HG02981 (cell line): Measurements from ENCODE around the gene LAMC2.
A peak's percentile ranks its signal among the peaks of the same experiment; 100 is the strongest.

Source experiments
- ATAC-seq: cut with Tn5 transposase; IDR thresholded peaks from one replicate; pipeline ENCODE4 v1.9.1; 2021; ENCODE audit warnings: mild to moderate bottlenecking, moderate library complexity; ENCODE audit not compliant: unreplicated experiment

The LAMC2 gene

GRCh38 chr1:183167676-183168075, 18.4 kb upstream of the LAMC2 start:
- no peak for ATAC-seq

DNA sequence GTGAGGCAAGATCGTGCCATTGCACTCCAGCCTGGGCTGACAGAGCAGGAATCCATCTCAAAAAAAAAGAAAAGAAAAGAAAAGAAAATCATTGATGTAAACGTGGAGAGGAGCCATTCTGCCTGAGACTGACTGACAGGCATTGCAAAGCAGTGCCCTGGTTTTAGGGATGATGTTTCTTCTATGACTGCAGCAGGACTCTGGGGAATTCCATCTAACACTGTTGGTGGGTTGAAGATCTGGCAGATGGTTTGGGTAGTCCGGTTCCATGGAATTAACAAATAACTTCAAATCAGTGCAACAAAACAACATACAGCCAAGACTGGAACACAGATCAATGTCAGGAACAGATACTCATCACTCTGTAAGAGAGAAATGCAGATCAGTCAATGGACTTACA, 17.8 kb upstream of the LAMC2 start:
- ATAC-seq = no peak

- ATAC-seq = no peak
Measured at GRCh38 chr1:183173828-183174227, 12.2 kb upstream of the LAMC2 start.

DNA sequence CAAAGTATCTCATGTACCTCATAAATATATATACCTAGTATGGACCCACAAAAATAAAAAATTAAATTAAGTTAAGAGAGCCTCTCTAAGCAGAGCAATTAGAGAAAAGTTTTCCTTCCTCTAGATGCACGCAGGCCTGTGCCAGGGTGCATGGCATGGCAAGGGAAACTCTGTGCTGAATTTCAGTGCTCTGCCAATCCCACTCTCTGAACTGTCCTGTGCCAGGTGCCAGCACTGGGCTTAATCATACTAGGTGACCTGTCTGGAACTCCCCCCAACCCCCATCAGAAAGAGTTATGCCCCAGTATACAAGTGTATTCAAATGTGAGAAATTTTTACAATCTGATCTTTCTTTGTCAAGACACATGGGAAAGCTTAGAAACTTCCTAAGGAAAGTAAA, 10.4 kb upstream of the LAMC2 start:
- ATAC-seq = no peak

DNA sequence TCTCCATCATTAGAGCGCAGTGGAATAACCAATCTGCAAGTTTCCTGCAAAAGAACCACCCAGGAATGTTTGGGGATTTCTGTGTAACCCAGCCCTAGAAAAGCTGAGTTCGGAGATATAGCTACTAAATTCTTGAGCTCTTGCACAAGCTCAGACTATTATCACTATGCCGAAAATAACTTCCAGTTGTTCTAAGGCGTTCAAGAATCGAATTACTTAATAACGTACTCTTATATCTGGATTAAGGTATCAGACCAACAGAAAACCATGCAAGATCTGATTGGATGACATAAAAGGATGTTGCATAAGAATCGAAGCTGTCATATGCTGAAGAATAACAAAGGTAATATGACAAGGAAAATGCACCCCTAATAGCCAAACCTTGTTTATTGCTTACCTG, 7.5 kb upstream of the LAMC2 start:
- no peak for ATAC-seq

- no peak for ATAC-seq
Measured at GRCh38 chr1:183179033-183179432, 7.0 kb upstream of the LAMC2 start.

DNA sequence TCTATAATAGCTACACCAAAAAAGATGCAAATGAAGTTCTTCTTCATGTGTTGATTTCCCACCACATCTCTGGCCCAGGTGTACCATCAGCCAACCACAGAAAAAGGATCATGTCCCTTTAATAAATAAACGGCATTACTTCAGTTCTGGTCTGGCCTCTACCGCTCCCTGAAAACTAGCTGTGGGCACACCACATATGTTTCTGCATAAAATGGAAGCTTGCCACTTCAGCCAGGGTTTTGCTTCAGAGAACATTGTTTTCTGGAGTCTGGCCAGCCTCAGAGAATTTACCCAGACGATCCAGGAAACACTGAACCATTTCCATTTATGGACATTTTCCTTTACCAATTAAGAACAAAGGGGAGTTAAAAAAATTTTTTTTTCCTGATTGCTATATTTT, 5.8 kb upstream of the LAMC2 start:
- peak; percentile 56 for ATAC-seq

DNA sequence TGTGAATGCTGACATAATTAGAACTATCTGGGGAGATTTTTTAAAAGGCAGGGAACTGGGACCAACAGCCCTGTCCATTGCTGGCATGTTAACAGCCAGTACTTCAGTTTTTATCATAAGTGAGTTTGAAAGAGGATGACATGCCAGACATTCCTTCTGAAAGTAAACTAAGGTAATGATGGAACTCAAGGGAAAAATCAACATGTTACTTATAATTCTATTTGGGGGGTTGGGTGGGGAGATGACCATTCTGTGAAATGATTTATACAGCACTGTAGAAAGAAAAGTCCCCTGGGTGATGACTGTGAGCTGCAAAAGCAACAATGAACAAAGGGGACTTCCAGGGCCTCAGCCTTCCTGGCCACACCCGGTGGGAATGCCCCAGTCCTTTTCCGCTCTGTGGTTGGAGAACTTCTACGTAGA, 5.4 kb upstream of the LAMC2 start:
- ATAC-seq = peak; percentile 56

DNA sequence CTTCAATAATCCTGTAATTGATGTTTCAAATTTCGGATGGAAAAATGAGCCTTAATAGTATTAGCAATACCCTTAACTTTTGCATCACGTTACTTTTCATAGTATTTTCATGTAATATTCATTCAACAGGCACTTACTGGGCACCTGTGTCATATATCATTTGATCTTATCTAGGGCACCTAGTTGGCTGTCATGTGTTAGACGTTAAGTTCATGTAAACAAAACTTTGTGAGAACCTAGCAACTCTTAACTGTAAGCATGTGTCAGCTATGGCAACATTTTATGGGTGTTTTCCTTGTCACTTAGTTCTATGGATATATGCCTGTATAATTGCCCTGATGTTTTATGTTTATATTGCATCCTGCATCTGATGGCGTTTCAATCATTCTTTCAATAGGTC, 777 bp downstream of the LAMC2 start:
- no peak for ATAC-seq

- ATAC-seq = no peak
Measured at GRCh38 chr1:183188240-183188639, 2.2 kb downstream of the LAMC2 start.

GRCh38 chr1:183191833-183192232, 5.8 kb downstream of the LAMC2 start:
- no peak for ATAC-seq

DNA sequence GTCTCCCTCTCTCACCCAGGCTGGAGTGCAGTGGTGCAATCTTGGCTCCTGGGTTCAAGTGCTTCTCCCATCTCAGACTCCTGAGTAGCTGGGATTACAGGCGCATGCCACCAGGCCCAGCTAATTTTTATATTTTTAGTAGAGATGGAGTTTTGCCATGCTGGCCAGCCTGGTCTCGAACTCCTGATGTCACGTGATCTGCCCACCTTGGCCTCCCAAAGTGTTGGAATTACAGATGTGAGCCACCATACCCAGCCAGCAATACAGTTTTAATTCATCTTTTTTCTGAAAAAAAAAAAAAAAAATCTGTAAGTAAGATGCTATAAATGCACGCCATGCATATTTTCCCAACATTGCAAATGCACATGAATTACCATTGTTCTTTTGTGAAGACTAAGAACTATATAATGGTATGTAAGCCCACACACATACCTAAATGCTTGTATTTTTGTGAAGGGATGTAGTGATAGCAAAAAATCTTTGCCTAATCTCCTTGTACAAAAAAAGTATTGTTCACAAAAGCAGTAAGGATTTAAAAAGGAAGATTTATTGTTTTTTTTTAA, 8.0 kb downstream of the LAMC2 start:
- no peak for ATAC-seq

- ATAC-seq = peak; percentile 96
Measured at GRCh38 chr1:183194527-183195141, 8.6 kb downstream of the LAMC2 start.

GRCh38 chr1:183195142-183195574, 9.1 kb downstream of the LAMC2 start:
- ATAC-seq = peak; percentile 35

DNA sequence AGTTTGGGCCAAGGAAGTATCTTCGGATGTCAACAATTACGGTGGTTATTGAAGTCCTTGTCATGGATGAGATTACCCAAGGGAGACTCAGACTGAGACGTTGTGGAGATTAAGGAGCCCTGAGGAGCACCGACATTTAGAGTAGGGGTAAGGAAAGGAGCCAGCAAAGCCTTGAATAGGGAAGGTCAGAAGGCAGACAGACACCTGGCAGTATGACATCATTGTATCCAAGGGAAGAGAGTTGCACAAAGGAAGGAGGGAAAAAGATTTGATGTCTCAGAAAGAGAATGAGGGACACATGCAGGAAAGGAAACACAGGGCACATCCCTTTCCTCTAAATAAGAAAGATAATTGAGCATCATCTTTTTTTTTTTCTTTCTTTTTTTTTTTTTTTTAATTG, 11.7 kb downstream of the LAMC2 start:
- ATAC-seq = no peak

DNA sequence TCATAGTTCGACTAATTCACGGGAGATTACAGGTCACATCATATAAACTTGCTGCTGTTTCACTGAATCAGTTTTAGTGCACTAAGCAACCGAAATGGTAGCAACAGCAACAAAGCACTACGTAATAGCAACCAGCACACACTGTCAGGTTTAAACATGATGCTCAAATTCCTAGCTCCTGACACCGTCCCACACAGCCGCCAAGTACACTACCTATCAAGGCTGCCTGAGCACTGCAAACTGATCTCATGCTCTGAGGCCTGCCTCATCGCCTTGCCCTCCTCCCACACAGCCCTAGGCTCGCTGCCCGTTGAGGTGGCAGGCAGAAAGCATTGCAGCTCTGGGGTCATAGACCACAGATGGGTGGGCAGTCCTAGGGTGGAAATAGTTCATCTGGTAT, 12.4 kb downstream of the LAMC2 start:
- ATAC-seq = no peak

DNA sequence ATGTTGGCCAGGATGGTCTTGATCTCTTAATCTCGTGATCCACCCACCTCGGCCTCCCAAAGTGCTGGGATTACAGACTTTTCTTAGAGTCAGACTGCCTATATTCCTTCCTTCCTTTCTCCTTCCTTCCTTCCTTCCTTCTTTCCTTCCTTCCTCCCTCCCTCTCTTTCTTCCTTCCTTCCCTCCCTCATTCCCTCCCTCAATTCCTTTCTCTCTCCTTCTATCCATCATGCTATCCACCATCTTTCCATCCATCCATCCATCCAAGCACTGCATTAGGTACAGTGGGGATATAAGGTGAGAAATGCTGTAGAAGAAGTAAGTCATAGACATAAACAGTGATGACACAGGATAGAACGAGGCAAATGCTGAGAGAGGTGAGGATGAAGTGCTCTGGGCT, 13.2 kb downstream of the LAMC2 start:
- ATAC-seq = no peak

- no peak for ATAC-seq
Measured at GRCh38 chr1:183200451-183200850, 14.4 kb downstream of the LAMC2 start.

DNA sequence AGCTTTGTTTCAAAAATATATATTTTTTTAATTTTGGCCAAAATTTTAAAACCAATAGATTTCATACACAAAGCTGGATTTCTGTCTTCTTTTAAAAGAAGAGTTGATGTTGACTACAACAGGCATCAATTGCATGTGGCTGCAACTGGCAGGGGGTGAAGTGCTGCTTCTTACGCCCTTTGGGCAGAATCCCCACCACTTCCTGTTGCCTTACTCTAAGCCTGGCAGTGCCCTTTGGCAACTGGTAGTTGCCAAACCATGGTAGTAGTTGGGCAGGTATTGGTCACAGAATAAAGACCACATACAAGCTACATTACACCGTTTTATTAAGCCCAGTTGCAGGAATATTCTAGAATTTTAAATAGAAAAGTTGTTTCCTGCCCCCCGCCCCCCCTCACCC, 17.0 kb downstream of the LAMC2 start:
- ATAC-seq = no peak

- ATAC-seq = no peak
Measured at GRCh38 chr1:183205196-183205781, 19.2 kb downstream of the LAMC2 start.

DNA sequence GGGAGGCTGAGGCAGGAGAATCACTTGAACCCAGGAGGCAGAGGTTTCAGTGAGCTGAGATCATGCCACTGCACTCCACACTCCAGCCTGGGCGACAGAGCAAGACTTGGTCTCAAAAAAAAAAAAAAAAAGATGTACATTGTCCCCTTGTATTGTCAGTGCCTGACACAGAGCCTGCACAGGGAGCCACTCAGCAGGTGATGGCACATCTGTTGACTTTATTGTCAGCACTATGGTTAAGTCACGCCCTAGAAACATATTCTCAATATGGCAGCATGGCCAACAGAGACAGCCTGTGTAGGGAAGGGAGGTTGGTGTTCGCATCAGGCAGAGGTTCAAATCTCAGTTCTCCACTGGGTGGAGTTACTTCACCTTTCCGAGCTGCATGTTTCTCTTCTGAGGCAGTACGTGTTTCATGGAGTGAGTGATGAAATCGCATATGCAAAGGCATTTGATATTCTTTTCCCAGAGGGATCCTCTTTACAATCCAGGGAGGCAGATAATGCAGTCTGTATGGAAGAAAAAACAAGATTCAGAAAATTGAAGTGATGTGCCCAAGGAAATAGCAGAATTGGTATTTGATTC, 20.6 kb downstream of the LAMC2 start:
- ATAC-seq = no peak

DNA sequence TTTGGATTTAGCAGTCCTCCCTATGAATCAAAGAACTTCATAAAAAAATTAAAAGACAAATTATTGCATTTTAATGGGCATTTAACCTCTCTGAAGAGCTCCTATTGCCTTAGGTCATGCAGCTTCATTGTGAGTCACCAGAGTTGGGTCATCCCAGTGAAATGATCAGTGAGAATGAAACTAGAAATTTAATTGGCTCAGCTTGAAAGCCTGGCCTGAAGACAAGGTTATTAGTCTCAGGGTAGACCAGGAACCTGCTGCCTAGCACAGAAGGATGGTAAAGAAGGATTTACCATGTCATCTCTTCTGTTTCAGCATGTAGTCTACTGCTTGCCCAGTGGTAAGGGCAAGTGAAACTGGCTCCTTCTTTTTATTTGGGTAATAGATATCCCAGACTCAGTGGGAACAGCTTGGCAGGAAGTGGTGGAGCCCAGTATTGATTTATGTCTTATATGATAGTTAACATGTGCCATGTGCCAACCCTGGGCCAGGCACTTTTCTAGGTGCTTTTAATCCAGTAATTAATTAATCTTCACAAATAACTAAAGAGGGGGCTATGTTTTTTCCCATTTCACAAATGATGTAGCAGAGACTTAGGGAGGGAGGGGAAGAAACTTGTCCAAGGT, 23.6 kb downstream of the LAMC2 start:
- peak; percentile 84 for ATAC-seq
